ENCODE data around the gene BRD7.

The BRD7 gene

DNA sequence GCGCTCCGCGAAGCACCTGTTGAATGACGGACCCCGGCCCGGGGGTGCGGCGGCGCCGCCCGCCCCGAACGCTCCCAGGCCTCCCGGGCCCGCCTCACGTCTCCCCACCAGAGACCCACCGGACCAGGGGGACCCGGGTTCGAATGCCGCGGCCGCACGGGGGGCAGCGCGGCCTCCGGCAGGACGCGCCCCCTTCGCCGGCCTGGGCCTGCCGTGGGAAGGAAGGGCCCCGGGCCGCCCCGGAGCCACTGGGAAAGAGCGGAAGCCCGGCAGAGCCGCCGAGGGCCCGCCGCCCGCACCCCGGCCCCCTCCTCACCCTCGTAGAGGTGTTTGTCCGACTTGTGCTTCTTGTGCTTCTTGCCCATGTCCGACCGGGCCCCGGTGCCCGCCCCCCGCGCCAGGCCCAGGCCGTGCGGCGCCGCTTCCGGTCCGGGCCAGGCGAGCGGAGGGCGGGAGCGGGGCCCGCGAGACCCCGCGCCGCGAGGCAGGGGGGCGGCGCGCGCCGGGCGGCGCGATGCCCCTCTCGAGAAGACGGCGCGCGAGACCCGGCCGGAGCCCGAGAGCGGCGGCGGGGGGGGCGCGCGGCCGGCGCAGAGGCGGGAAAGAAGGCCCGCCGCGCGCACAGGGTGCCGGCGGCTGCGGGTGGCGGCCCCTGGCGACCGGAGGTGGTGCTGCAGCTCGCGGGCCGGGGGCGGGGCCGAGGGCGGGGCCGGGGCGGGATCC is at the start of gene BRD7:
BRD7 (minus strand) TSS at position 579 of the 723 bp plus-strand sequence; CDS start at position 365, 214 bp downstream.
- H3K9me3 ChIP-seq (ENCODE audit: control insufficient read depth, insufficient read depth, low read length), result no peaks in the 10 kb centered on the region
- peaks cover 36% of the 10 kb centered on the region for H3K36me3 ChIP-seq (ENCODE audit: control insufficient read depth, insufficient read depth, low read length)
- peak within 1 kb of the TSS; percentile 76 for H3K9ac ChIP-seq (ENCODE audit: low read depth, low read length)
- H3K27ac ChIP-seq (ENCODE audit: low read depth, low read length), result peak within 1 kb of the TSS; percentile 64
- H3K27me3 ChIP-seq (ENCODE audit: control insufficient read depth, insufficient read depth, low read length), result no peaks in the 10 kb centered on the region
- H3K4me3 ChIP-seq (ENCODE audit: low read depth, low read length), result peak within 1 kb of the TSS; percentile 85
- peaks cover 9% of the 10 kb centered on the region for H3K4me1 ChIP-seq (ENCODE audit: control insufficient read depth, insufficient read depth, low read length)

DNA sequence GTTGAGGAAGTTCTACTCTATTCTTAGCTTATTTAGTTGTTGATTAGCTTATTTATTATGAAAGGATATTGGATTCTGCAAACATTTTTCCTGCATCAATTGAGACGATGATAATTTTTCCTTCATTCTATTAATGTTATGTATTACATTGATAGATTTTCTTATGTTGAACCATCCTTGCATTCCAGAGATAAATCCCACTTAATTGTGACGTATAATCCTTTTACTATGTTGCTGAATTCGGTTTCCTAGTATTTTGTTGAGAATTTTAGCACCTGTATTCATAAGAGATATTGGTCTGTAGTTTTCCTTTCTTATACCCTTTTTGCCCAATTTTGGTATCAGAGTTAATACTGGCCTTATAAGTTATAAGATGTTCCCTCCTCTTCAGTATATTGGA is 47.6 kb upstream of the BRD7 start:
- Histone ChIP-seq H3K9ac (ENCODE audit: low read depth, low read length) (no peak overlapping the region), H3K4me3 (ENCODE audit: low read depth, low read length) (no peak overlapping the region), H3K9me3 (ENCODE audit: control insufficient read depth, insufficient read depth, low read length) (peaks cover 29% of the 10 kb centered on the region), H3K36me3 (ENCODE audit: control insufficient read depth, insufficient read depth, low read length) (no peaks in the 10 kb centered on the region), H3K27ac (ENCODE audit: low read depth, low read length) (no peak overlapping the region), H3K4me1 (ENCODE audit: control insufficient read depth, insufficient read depth, low read length) (no peaks in the 10 kb centered on the region), H3K27me3 (ENCODE audit: control insufficient read depth, insufficient read depth, low read length) (no peaks in the 10 kb centered on the region)

DNA sequence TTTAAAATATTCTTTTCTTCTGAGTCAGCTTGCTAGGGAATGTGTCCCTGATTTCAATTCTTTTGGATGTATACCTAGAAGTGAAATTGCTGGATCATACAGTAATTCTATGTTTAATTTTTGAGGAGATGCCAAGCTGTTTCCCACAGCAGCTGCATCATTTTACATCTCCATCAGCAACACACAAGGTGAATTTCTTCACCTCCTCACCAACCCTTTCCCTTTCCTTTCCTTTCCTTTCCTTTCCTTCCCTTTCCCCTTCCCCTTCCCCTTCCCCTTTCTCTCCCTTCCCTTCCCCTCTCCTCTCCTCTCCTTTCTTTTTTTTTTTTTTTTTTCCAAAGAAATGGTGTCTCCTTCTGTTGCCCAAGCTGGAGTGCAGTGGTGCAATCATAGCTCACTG is 45.4 kb upstream of the BRD7 start:
- H3K27ac ChIP-seq (ENCODE audit: low read depth, low read length), result no peak overlapping the region
- H3K4me3 ChIP-seq (ENCODE audit: low read depth, low read length), result no peak overlapping the region
- no peaks in the 10 kb centered on the region for H3K4me1 ChIP-seq (ENCODE audit: control insufficient read depth, insufficient read depth, low read length)
- H3K27me3 ChIP-seq (ENCODE audit: control insufficient read depth, insufficient read depth, low read length), result no peaks in the 10 kb centered on the region
- no peak overlapping the region for H3K9ac ChIP-seq (ENCODE audit: low read depth, low read length)
- H3K9me3 ChIP-seq (ENCODE audit: control insufficient read depth, insufficient read depth, low read length), result peaks cover 14% of the 10 kb centered on the region
- H3K36me3 ChIP-seq (ENCODE audit: control insufficient read depth, insufficient read depth, low read length), result no peaks in the 10 kb centered on the region

DNA sequence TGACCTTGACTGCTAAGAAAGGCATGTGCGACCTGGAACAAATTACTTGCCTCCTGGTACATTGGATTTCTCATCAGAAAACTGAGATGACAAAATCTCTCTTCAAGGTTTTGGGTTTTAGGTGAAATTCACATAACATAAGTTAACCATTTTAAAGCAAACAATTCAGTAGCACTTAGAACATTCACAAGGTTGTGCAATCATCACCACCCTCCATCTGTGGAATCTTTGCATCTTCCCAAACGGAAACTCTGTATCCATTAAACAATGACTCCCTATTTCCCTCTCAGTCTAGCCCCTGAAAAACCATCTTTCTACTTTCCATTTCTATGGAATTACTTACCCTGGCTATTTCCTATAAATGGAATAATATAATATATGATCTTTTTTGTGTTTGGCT is 42.2 kb upstream of the BRD7 start:
- Histone ChIP-seq H3K9ac (ENCODE audit: low read depth, low read length) (no peak overlapping the region), H3K4me1 (ENCODE audit: control insufficient read depth, insufficient read depth, low read length) (no peaks in the 10 kb centered on the region), H3K36me3 (ENCODE audit: control insufficient read depth, insufficient read depth, low read length) (no peaks in the 10 kb centered on the region)

DNA sequence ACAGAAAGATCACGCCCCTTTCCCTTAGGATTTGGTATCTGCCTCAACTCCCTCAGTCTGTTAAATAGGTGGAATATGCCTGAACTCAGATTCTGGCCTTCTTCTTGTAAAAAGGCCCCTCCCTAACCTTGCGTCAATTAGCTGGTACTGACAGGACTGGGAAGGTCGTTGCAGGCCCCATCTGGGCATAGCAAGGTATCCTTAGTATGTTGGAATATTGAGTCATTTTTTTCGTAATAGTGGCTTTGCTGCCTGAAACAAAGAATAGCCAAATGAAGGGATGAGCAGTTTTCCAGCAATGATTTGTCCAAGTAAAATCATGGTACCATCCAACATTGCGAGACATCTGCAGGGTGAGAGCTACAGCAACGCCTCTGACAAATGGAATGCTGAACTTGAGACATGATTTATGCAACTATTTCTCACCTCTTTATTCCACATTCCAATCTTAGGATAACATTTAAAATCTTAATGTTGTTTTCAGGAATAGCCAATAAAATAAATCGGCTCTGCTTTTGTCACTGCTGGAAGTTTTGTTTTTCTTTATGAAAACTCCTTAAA is 39.3 kb upstream of the BRD7 start:
- no peaks in the 10 kb centered on the region for H3K4me1 ChIP-seq (ENCODE audit: control insufficient read depth, insufficient read depth, low read length)
- H3K4me3 ChIP-seq (ENCODE audit: low read depth, low read length), result no peak overlapping the region
- no peaks in the 10 kb centered on the region for H3K36me3 ChIP-seq (ENCODE audit: control insufficient read depth, insufficient read depth, low read length)
- no peak overlapping the region for H3K27ac ChIP-seq (ENCODE audit: low read depth, low read length)
- no peak overlapping the region for H3K9ac ChIP-seq (ENCODE audit: low read depth, low read length)
- H3K27me3 ChIP-seq (ENCODE audit: control insufficient read depth, insufficient read depth, low read length), result no peaks in the 10 kb centered on the region
- H3K9me3 ChIP-seq (ENCODE audit: control insufficient read depth, insufficient read depth, low read length), result no peaks in the 10 kb centered on the region

More for the DNA sequence above, 42.2 kb upstream of the BRD7 start:
- Histone ChIP-seq H3K27me3 (ENCODE audit: control insufficient read depth, insufficient read depth, low read length) (no peaks in the 10 kb centered on the region), H3K27ac (ENCODE audit: low read depth, low read length) (no peak overlapping the region), H3K4me3 (ENCODE audit: low read depth, low read length) (no peak overlapping the region), H3K9me3 (ENCODE audit: control insufficient read depth, insufficient read depth, low read length) (no peaks in the 10 kb centered on the region)

DNA sequence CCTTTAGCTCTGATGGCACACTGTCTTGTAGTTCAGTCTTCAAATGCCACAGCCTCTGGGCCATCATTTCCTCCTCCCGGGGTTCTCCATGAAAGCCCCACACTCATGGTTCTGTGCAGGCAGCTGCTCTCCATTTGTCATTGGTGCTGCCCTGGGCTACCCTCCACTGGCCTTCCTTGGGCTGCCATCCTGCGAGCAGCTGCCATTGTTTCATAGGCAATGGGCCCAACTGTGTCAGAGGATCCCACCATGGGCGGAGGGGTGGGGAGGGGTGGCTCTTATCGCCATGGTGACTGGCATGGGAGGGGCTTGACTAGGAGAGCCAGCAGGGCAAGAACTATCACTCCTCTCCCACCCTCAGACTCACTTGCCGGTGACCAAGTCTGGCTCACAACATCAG is 38.6 kb upstream of the BRD7 start:
- H3K27ac ChIP-seq (ENCODE audit: low read depth, low read length), result no peak overlapping the region
- no peak overlapping the region for H3K4me3 ChIP-seq (ENCODE audit: low read depth, low read length)
- no peaks in the 10 kb centered on the region for H3K9me3 ChIP-seq (ENCODE audit: control insufficient read depth, insufficient read depth, low read length)
- H3K36me3 ChIP-seq (ENCODE audit: control insufficient read depth, insufficient read depth, low read length), result no peaks in the 10 kb centered on the region
- no peak overlapping the region for H3K9ac ChIP-seq (ENCODE audit: low read depth, low read length)
- H3K27me3 ChIP-seq (ENCODE audit: control insufficient read depth, insufficient read depth, low read length), result no peaks in the 10 kb centered on the region
- H3K4me1 ChIP-seq (ENCODE audit: control insufficient read depth, insufficient read depth, low read length), result no peaks in the 10 kb centered on the region

GRCh38 chr16:50403491-50403890 is 34.7 kb upstream of the BRD7 start:
- H3K9me3 ChIP-seq (ENCODE audit: control insufficient read depth, insufficient read depth, low read length), result no peaks in the 10 kb centered on the region
- H3K4me1 ChIP-seq (ENCODE audit: control insufficient read depth, insufficient read depth, low read length), result no peaks in the 10 kb centered on the region
- H3K9ac ChIP-seq (ENCODE audit: low read depth, low read length), result no peak overlapping the region
- no peaks in the 10 kb centered on the region for H3K27me3 ChIP-seq (ENCODE audit: control insufficient read depth, insufficient read depth, low read length)
- no peak overlapping the region for H3K4me3 ChIP-seq (ENCODE audit: low read depth, low read length)
- H3K36me3 ChIP-seq (ENCODE audit: control insufficient read depth, insufficient read depth, low read length), result no peaks in the 10 kb centered on the region
- H3K27ac ChIP-seq (ENCODE audit: low read depth, low read length), result no peak overlapping the region

GRCh38 chr16:50402298-50402895 is 33.6 kb upstream of the BRD7 start:
- Histone ChIP-seq H3K27me3 (ENCODE audit: control insufficient read depth, insufficient read depth, low read length) (no peaks in the 10 kb centered on the region), H3K36me3 (ENCODE audit: control insufficient read depth, insufficient read depth, low read length) (no peaks in the 10 kb centered on the region), H3K9ac (ENCODE audit: low read depth, low read length) (no peak overlapping the region), H3K4me3 (ENCODE audit: low read depth, low read length) (no peak overlapping the region), H3K9me3 (ENCODE audit: control insufficient read depth, insufficient read depth, low read length) (no peaks in the 10 kb centered on the region), H3K4me1 (ENCODE audit: control insufficient read depth, insufficient read depth, low read length) (no peaks in the 10 kb centered on the region), H3K27ac (ENCODE audit: low read depth, low read length) (no peak overlapping the region)

- no peak overlapping the region for H3K4me3 ChIP-seq (ENCODE audit: low read depth, low read length)
- H3K36me3 ChIP-seq (ENCODE audit: control insufficient read depth, insufficient read depth, low read length), result no peaks in the 10 kb centered on the region
- no peaks in the 10 kb centered on the region for H3K9me3 ChIP-seq (ENCODE audit: control insufficient read depth, insufficient read depth, low read length)
- H3K4me1 ChIP-seq (ENCODE audit: control insufficient read depth, insufficient read depth, low read length), result no peaks in the 10 kb centered on the region
- H3K27me3 ChIP-seq (ENCODE audit: control insufficient read depth, insufficient read depth, low read length), result no peaks in the 10 kb centered on the region
- H3K9ac ChIP-seq (ENCODE audit: low read depth, low read length), result no peak overlapping the region
- no peak overlapping the region for H3K27ac ChIP-seq (ENCODE audit: low read depth, low read length)
Observed at GRCh38 chr16:50401355-50401754, 32.6 kb upstream of the BRD7 start.

DNA sequence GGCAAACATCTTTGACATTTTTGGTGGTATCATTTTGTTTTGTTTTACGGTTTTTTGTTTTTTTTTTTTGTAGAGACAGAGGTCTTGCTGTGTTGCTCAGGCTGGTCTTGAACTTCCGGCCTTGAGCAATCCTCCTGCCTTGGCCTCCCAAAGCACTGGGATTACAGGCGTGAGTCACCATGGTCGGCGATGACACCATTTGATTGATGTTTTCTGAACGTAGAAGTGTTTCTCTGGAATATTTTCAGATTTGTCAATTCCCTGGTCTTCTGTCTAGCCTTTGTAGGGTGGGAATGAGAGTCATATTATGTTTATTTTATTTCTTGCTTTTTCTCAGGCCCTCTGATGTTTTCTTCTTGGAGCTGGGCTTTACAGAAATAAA is 32.2 kb upstream of the BRD7 start:
- Histone ChIP-seq H3K9ac (ENCODE audit: low read depth, low read length) (no peak overlapping the region), H3K4me3 (ENCODE audit: low read depth, low read length) (no peak overlapping the region), H3K27ac (ENCODE audit: low read depth, low read length) (no peak overlapping the region), H3K9me3 (ENCODE audit: control insufficient read depth, insufficient read depth, low read length) (no peaks in the 10 kb centered on the region), H3K27me3 (ENCODE audit: control insufficient read depth, insufficient read depth, low read length) (no peaks in the 10 kb centered on the region), H3K4me1 (ENCODE audit: control insufficient read depth, insufficient read depth, low read length) (no peaks in the 10 kb centered on the region), H3K36me3 (ENCODE audit: control insufficient read depth, insufficient read depth, low read length) (no peaks in the 10 kb centered on the region)

- Histone ChIP-seq H3K9me3 (ENCODE audit: control insufficient read depth, insufficient read depth, low read length) (no peaks in the 10 kb centered on the region), H3K27ac (ENCODE audit: low read depth, low read length) (no peak overlapping the region), H3K27me3 (ENCODE audit: control insufficient read depth, insufficient read depth, low read length) (no peaks in the 10 kb centered on the region), H3K4me3 (ENCODE audit: low read depth, low read length) (no peak overlapping the region), H3K9ac (ENCODE audit: low read depth, low read length) (no peak overlapping the region), H3K36me3 (ENCODE audit: control insufficient read depth, insufficient read depth, low read length) (no peaks in the 10 kb centered on the region), H3K4me1 (ENCODE audit: control insufficient read depth, insufficient read depth, low read length) (no peaks in the 10 kb centered on the region)
Observed at GRCh38 chr16:50400312-50400966, 31.7 kb upstream of the BRD7 start.

Data from HUES48 (cell line).